ENCODE results near the gene PCSK2.

DNA sequence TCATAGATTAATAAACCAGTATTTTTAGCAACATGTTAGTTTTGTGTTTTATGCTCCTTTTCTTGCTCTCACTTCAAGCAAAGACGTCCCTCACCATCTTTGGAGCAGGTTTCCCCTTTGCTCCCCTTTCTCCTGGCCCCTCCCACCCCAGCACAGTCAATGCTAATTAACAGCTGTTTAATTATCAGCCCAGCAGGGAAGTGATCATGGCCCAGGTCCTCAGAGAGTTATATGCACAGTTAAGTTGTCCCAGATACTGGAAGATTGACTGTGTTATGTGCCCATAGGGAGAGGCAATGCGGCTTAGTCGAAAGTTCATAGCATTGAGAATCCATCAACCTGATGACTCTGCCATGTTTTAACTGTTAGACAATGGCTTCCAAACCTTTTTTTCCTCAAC, 123.5 kb downstream of the PCSK2 start:
- no peak for TF ChIP-seq POLR2A (IDR thresholded peaks at IDR 0.05)
- TF ChIP-seq, protein P1, sequence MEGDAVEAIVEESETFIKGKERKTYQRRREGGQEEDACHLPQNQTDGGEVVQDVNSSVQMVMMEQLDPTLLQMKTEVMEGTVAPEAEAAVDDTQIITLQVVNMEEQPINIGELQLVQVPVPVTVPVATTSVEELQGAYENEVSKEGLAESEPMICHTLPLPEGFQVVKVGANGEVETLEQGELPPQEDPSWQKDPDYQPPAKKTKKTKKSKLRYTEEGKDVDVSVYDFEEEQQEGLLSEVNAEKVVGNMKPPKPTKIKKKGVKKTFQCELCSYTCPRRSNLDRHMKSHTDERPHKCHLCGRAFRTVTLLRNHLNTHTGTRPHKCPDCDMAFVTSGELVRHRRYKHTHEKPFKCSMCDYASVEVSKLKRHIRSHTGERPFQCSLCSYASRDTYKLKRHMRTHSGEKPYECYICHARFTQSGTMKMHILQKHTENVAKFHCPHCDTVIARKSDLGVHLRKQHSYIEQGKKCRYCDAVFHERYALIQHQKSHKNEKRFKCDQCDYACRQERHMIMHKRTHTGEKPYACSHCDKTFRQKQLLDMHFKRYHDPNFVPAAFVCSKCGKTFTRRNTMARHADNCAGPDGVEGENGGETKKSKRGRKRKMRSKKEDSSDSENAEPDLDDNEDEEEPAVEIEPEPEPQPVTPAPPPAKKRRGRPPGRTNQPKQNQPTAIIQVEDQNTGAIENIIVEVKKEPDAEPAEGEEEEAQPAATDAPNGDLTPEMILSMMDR (IDR thresholded peaks at IDR 0.05), result no peak
- no peak for TF ChIP-seq EP300 (IDR thresholded peaks at IDR 0.05; ENCODE audit: low read depth)

Measured in transverse colon (tissue), 3 donors.